ENCODE data around the gene SLC44A5. TPM values are rescaled to one million over a fixed set of nuclear protein-coding genes. Genes with fewer than 3 reads are reported as not detected.
A peak's percentile ranks its signal among the peaks of the same experiment; 100 is the strongest.
"Not testable (repeated sequence)": the region's sequence is repeated elsewhere in the genome, so short reads cannot be mapped to it uniquely, and the experiment has no call there.

The SLC44A5 gene
- total RNA-seq, 1 donor from 2014 or later = 15.4 TPM

DNA sequence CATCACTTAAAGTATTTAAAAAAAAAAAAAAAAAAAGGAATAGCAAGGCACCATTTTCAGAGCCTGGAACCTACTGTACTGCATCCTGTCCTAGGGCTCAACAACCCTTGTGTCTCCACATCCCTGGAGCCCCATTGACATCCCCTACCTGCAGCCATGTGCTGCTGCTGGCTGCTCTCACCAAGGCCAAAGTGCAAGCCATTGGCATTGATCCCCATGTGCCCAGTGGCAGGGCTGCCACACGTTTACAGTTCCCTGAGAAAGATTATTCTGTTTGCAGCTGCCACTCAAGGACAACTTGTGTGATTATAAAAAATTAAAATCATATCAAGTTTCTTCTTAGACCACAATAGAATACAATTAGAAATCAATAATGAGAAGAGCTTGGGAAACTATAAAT, 346.8 kb downstream of the SLC44A5 start:
- Mint-ChIP-seq H3K4me3 (ENCODE audit: unreplicated experiment) (no peak overlapping the region), H3K36me3 (ENCODE audit: unreplicated experiment) (no peaks in the 10 kb centered on the region), H3K4me1 (ENCODE audit: low read depth, unreplicated experiment) (no peaks in the 10 kb centered on the region), H3K27me3 (ENCODE audit: unreplicated experiment) (no peaks in the 10 kb centered on the region), H3K27ac (ENCODE audit: unreplicated experiment) (no peak overlapping the region), H3K9me3 (ENCODE audit: unreplicated experiment) (no peaks in the 10 kb centered on the region)
- TF ChIP-seq, protein P1, sequence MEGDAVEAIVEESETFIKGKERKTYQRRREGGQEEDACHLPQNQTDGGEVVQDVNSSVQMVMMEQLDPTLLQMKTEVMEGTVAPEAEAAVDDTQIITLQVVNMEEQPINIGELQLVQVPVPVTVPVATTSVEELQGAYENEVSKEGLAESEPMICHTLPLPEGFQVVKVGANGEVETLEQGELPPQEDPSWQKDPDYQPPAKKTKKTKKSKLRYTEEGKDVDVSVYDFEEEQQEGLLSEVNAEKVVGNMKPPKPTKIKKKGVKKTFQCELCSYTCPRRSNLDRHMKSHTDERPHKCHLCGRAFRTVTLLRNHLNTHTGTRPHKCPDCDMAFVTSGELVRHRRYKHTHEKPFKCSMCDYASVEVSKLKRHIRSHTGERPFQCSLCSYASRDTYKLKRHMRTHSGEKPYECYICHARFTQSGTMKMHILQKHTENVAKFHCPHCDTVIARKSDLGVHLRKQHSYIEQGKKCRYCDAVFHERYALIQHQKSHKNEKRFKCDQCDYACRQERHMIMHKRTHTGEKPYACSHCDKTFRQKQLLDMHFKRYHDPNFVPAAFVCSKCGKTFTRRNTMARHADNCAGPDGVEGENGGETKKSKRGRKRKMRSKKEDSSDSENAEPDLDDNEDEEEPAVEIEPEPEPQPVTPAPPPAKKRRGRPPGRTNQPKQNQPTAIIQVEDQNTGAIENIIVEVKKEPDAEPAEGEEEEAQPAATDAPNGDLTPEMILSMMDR (IDR thresholded peaks at IDR 0.05; ENCODE audit: partially characterized antibody, unreplicated experiment) = no peak
- no peak for DNase-seq

DNA sequence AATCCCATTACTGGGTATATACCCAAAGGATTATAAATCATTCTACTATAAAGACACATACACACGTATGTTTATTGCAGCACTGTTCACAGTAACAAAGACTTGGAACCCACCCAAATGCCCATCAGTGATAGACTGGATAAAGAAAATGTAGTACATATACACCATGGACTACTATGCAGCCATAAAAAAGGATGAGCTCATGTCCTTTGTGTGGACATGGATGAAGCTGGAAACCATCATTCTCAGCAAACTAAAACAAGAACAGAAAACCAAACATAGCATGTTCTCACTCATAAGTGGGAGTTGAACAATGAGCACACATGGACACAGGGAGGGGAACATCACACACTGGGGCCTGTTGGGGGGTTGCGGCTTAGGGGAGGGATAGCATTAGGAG, 347.3 kb downstream of the SLC44A5 start:
- H3K9me3 Mint-ChIP-seq (ENCODE audit: unreplicated experiment); DNase-seq; H3K27ac Mint-ChIP-seq (ENCODE audit: unreplicated experiment); H3K36me3 Mint-ChIP-seq (ENCODE audit: unreplicated experiment); H3K4me3 Mint-ChIP-seq (ENCODE audit: unreplicated experiment); H3K4me1 Mint-ChIP-seq (ENCODE audit: low read depth, unreplicated experiment); H3K27me3 Mint-ChIP-seq (ENCODE audit: unreplicated experiment): not testable (repeated sequence)

- H3K27me3 Mint-ChIP-seq (ENCODE audit: unreplicated experiment); H3K4me1 Mint-ChIP-seq (ENCODE audit: low read depth, unreplicated experiment); DNase-seq; H3K9me3 Mint-ChIP-seq (ENCODE audit: unreplicated experiment); H3K27ac Mint-ChIP-seq (ENCODE audit: unreplicated experiment); H3K36me3 Mint-ChIP-seq (ENCODE audit: unreplicated experiment); H3K4me3 Mint-ChIP-seq (ENCODE audit: unreplicated experiment): not testable (repeated sequence)
Observed at GRCh38 chr1:75261946-75262345, 349.0 kb downstream of the SLC44A5 start.

- no peak overlapping the region for H3K4me3 Mint-ChIP-seq (ENCODE audit: unreplicated experiment)
- H3K4me1 Mint-ChIP-seq (ENCODE audit: low read depth, unreplicated experiment) = no peaks in the 10 kb centered on the region
- H3K9me3 Mint-ChIP-seq (ENCODE audit: unreplicated experiment) = no peaks in the 10 kb centered on the region
- H3K36me3 Mint-ChIP-seq (ENCODE audit: unreplicated experiment) = no peaks in the 10 kb centered on the region
- peaks cover 2% of the 10 kb centered on the region for H3K27me3 Mint-ChIP-seq (ENCODE audit: unreplicated experiment)
- no peak for DNase-seq
- H3K27ac Mint-ChIP-seq (ENCODE audit: unreplicated experiment) = no peak overlapping the region
- TF ChIP-seq, protein P1 (IDR thresholded peaks at IDR 0.05; ENCODE audit: partially characterized antibody, unreplicated experiment) = no peak
Observed at GRCh38 chr1:75258351-75258750, 352.6 kb downstream of the SLC44A5 start.

DNA sequence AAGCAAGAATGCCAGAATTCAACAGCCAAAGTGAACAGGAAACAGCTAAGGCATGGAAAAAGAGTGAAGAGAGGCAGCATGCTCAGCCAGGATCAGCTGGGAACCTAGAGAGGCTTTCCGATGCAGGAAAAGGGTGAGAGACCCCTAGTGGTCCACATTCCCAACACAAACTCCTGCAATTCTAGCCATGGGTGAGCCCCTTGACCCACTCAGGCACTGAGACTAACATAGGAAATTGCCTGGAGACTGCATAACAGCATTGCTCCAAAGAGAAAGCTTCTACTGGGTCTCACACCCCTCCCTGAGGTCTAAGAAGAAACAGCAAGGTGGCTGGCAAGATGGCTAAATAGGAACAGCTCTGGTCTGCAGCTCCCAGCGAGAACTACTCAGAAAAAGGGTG, 353.5 kb downstream of the SLC44A5 start:
- TF ChIP-seq, protein P1 (IDR thresholded peaks at IDR 0.05; ENCODE audit: partially characterized antibody, unreplicated experiment) = peak; percentile 53
- DNase-seq = peak; percentile 24
- Mint-ChIP-seq H3K27me3 (ENCODE audit: unreplicated experiment) (peaks cover 2% of the 10 kb centered on the region), H3K36me3 (ENCODE audit: unreplicated experiment) (no peaks in the 10 kb centered on the region), H3K9me3 (ENCODE audit: unreplicated experiment) (no peaks in the 10 kb centered on the region), H3K27ac (ENCODE audit: unreplicated experiment) (no peak overlapping the region), H3K4me1 (ENCODE audit: low read depth, unreplicated experiment) (no peaks in the 10 kb centered on the region), H3K4me3 (ENCODE audit: unreplicated experiment) (no peak overlapping the region)

GRCh38 chr1:75250114-75250513, 360.8 kb downstream of the SLC44A5 start:
- not testable (repeated sequence) for DNase-seq; H3K4me1 Mint-ChIP-seq (ENCODE audit: low read depth, unreplicated experiment); H3K36me3 Mint-ChIP-seq (ENCODE audit: unreplicated experiment); H3K9me3 Mint-ChIP-seq (ENCODE audit: unreplicated experiment); H3K4me3 Mint-ChIP-seq (ENCODE audit: unreplicated experiment); H3K27ac Mint-ChIP-seq (ENCODE audit: unreplicated experiment); H3K27me3 Mint-ChIP-seq (ENCODE audit: unreplicated experiment)

- no peaks in the 10 kb centered on the region for H3K27me3 Mint-ChIP-seq (ENCODE audit: unreplicated experiment)
- peak overlapping the region; percentile 11 for H3K27ac Mint-ChIP-seq (ENCODE audit: unreplicated experiment)
- no peaks in the 10 kb centered on the region for H3K9me3 Mint-ChIP-seq (ENCODE audit: unreplicated experiment)
- no peaks in the 10 kb centered on the region for H3K36me3 Mint-ChIP-seq (ENCODE audit: unreplicated experiment)
- H3K4me1 Mint-ChIP-seq (ENCODE audit: low read depth, unreplicated experiment) = peaks cover 3% of the 10 kb centered on the region
- TF ChIP-seq, protein P1 (IDR thresholded peaks at IDR 0.05; ENCODE audit: partially characterized antibody, unreplicated experiment) = no peak
- DNase-seq = no peak
- H3K4me3 Mint-ChIP-seq (ENCODE audit: unreplicated experiment) = no peak overlapping the region
Observed at GRCh38 chr1:75245239-75245638, 365.7 kb downstream of the SLC44A5 start.

All from glutamatergic neuron (in vitro differentiated cells).